WTC11 (cell line): ENCODE data around the gene C1QB.

Source experiments
- ATF1 ChIP-seq: sonication (generic); formaldehyde crosslinking; IDR thresholded peaks from 2 replicates; pipeline ENCODE4 v1.8.1; 2023; ENCODE audit warnings: mild to moderate bottlenecking, moderate library complexity, missing genetic modification reagents
- TEAD1 ChIP-seq: sonication (generic); formaldehyde crosslinking; IDR thresholded peaks from 2 replicates; pipeline ENCODE4 v1.8.0; 2022; ENCODE audit warnings: mild to moderate bottlenecking, missing genetic modification reagents
- TF ChIP-seq, protein P1 (sequence below): sonication (generic); formaldehyde crosslinking; IDR thresholded peaks from 2 replicates; pipeline ENCODE4 v1.8.0; 2023; ENCODE audit warnings: missing genetic modification reagents, mild to moderate bottlenecking, borderline replicate concordance
- TF ChIP-seq, protein P2 (sequence below): sonication (generic); formaldehyde crosslinking; IDR thresholded peaks from 2 replicates; pipeline ENCODE4 v1.8.1; 2023; ENCODE audit warnings: mild to moderate bottlenecking, missing genetic modification reagents
- TF ChIP-seq, protein P3 (sequence below): sonication (generic); formaldehyde crosslinking; IDR thresholded peaks from 2 replicates; pipeline ENCODE4 v1.8.1; 2023; ENCODE audit warnings: mild to moderate bottlenecking, moderate library complexity, missing genetic modification reagents
- TF ChIP-seq, protein P4 (sequence below): fragments of 200-600 bp; IDR thresholded peaks from 2 replicates; pipeline ENCODE4 v1.8.0; 2022; ENCODE audit warnings: antibody characterized with exemption
- TF ChIP-seq, protein P5 (sequence below): sonication (generic); formaldehyde crosslinking; IDR thresholded peaks from 2 replicates; pipeline ENCODE4 v1.8.1; 2023; ENCODE audit warnings: mild to moderate bottlenecking, missing genetic modification reagents

DNA sequence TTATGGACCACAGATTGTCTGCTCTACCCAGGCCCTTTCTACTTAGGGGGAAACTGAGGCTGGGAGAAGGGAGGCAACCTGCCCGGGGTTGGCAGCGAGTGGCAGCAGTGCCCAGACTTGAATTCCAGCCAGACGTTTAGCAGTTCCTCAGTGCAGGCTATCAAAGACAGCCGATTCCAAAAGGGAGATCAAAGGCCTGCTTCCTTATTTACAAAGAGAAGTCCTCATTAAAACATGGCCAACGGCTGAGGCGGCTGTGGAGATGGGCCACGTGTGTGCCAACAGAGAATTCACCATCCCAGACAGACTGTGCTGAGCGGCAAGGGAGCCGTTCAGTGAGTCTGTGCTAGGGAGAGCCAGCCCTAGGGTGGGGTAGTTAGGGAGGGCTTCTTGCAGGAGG lies 27.7 kb downstream of the C1QB start:
- TF ChIP-seq ATF1 (CRISPR knock-in tag) (no peak), TEAD1 (no peak)
- TF ChIP-seq, protein P1, sequence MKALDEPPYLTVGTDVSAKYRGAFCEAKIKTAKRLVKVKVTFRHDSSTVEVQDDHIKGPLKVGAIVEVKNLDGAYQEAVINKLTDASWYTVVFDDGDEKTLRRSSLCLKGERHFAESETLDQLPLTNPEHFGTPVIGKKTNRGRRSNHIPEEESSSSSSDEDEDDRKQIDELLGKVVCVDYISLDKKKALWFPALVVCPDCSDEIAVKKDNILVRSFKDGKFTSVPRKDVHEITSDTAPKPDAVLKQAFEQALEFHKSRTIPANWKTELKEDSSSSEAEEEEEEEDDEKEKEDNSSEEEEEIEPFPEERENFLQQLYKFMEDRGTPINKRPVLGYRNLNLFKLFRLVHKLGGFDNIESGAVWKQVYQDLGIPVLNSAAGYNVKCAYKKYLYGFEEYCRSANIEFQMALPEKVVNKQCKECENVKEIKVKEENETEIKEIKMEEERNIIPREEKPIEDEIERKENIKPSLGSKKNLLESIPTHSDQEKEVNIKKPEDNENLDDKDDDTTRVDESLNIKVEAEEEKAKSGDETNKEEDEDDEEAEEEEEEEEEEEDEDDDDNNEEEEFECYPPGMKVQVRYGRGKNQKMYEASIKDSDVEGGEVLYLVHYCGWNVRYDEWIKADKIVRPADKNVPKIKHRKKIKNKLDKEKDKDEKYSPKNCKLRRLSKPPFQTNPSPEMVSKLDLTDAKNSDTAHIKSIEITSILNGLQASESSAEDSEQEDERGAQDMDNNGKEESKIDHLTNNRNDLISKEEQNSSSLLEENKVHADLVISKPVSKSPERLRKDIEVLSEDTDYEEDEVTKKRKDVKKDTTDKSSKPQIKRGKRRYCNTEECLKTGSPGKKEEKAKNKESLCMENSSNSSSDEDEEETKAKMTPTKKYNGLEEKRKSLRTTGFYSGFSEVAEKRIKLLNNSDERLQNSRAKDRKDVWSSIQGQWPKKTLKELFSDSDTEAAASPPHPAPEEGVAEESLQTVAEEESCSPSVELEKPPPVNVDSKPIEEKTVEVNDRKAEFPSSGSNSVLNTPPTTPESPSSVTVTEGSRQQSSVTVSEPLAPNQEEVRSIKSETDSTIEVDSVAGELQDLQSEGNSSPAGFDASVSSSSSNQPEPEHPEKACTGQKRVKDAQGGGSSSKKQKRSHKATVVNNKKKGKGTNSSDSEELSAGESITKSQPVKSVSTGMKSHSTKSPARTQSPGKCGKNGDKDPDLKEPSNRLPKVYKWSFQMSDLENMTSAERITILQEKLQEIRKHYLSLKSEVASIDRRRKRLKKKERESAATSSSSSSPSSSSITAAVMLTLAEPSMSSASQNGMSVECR (CRISPR knock-in tag) = no peak
- TF ChIP-seq, protein P2, sequence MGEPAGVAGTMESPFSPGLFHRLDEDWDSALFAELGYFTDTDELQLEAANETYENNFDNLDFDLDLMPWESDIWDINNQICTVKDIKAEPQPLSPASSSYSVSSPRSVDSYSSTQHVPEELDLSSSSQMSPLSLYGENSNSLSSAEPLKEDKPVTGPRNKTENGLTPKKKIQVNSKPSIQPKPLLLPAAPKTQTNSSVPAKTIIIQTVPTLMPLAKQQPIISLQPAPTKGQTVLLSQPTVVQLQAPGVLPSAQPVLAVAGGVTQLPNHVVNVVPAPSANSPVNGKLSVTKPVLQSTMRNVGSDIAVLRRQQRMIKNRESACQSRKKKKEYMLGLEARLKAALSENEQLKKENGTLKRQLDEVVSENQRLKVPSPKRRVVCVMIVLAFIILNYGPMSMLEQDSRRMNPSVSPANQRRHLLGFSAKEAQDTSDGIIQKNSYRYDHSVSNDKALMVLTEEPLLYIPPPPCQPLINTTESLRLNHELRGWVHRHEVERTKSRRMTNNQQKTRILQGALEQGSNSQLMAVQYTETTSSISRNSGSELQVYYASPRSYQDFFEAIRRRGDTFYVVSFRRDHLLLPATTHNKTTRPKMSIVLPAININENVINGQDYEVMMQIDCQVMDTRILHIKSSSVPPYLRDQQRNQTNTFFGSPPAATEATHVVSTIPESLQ (CRISPR knock-in tag) = no peak
- TF ChIP-seq, protein P3, sequence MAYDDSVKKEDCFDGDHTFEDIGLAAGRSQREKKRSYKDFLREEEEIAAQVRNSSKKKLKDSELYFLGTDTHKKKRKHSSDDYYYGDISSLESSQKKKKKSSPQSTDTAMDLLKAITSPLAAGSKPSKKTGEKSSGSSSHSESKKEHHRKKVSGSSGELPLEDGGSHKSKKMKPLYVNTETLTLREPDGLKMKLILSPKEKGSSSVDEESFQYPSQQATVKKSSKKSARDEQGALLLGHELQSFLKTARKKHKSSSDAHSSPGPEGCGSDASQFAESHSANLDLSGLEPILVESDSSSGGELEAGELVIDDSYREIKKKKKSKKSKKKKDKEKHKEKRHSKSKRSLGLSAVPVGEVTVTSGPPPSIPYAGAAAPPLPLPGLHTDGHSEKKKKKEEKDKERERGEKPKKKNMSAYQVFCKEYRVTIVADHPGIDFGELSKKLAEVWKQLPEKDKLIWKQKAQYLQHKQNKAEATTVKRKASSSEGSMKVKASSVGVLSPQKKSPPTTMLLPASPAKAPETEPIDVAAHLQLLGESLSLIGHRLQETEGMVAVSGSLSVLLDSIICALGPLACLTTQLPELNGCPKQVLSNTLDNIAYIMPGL = no peak
- TF ChIP-seq, protein P4, sequence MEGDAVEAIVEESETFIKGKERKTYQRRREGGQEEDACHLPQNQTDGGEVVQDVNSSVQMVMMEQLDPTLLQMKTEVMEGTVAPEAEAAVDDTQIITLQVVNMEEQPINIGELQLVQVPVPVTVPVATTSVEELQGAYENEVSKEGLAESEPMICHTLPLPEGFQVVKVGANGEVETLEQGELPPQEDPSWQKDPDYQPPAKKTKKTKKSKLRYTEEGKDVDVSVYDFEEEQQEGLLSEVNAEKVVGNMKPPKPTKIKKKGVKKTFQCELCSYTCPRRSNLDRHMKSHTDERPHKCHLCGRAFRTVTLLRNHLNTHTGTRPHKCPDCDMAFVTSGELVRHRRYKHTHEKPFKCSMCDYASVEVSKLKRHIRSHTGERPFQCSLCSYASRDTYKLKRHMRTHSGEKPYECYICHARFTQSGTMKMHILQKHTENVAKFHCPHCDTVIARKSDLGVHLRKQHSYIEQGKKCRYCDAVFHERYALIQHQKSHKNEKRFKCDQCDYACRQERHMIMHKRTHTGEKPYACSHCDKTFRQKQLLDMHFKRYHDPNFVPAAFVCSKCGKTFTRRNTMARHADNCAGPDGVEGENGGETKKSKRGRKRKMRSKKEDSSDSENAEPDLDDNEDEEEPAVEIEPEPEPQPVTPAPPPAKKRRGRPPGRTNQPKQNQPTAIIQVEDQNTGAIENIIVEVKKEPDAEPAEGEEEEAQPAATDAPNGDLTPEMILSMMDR = no peak
- TF ChIP-seq, protein P5, sequence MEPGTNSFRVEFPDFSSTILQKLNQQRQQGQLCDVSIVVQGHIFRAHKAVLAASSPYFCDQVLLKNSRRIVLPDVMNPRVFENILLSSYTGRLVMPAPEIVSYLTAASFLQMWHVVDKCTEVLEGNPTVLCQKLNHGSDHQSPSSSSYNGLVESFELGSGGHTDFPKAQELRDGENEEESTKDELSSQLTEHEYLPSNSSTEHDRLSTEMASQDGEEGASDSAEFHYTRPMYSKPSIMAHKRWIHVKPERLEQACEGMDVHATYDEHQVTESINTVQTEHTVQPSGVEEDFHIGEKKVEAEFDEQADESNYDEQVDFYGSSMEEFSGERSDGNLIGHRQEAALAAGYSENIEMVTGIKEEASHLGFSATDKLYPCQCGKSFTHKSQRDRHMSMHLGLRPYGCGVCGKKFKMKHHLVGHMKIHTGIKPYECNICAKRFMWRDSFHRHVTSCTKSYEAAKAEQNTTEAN = no peak
